GM18868 (cell line): ENCODE measurements around the gene CDH4.

Experiments used
- ATAC-seq: cut with Tn5 transposase; IDR thresholded peaks from one replicate; pipeline ENCODE4 v1.9.1; 2021; ENCODE audit warnings: mild to moderate bottlenecking, moderate library complexity; ENCODE audit not compliant: unreplicated experiment

CDH4 gene

GRCh38 chr20:61719691-61720347 lies 467.8 kb downstream of the CDH4 start:
- no peak for ATAC-seq

GRCh38 chr20:61720348-61720696 lies 468.3 kb downstream of the CDH4 start:
- no peak for ATAC-seq

GRCh38 chr20:61722146-61722678 lies 470.2 kb downstream of the CDH4 start:
- no peak for ATAC-seq

GRCh38 chr20:61723529-61724257 lies 471.6 kb downstream of the CDH4 start:
- no peak for ATAC-seq

GRCh38 chr20:61724376-61724775 lies 472.3 kb downstream of the CDH4 start:
- no peak for ATAC-seq

GRCh38 chr20:61725145-61725544 lies 473.1 kb downstream of the CDH4 start:
- no peak for ATAC-seq

- no peak for ATAC-seq
Observed at GRCh38 chr20:61725966-61726365, 473.9 kb downstream of the CDH4 start.

- ATAC-seq: no peak
Observed at GRCh38 chr20:61726979-61727378, 474.9 kb downstream of the CDH4 start.

- no peak for ATAC-seq
Observed at GRCh38 chr20:61727761-61728160, 475.7 kb downstream of the CDH4 start.

- no peak for ATAC-seq
Observed at GRCh38 chr20:61728326-61728725, 476.3 kb downstream of the CDH4 start.

GRCh38 chr20:61728786-61729770 lies 477.0 kb downstream of the CDH4 start:
- ATAC-seq: no peak

- ATAC-seq: no peak
Observed at GRCh38 chr20:61730631-61731362, 478.7 kb downstream of the CDH4 start.

GRCh38 chr20:61731363-61732181 lies 479.5 kb downstream of the CDH4 start:
- ATAC-seq: no peak

GRCh38 chr20:61732511-61733210 lies 480.6 kb downstream of the CDH4 start:
- ATAC-seq: no peak

GRCh38 chr20:61733216-61733615 lies 481.2 kb downstream of the CDH4 start:
- ATAC-seq: no peak

GRCh38 chr20:61733891-61734732 lies 482.1 kb downstream of the CDH4 start:
- no peak for ATAC-seq

- no peak for ATAC-seq
Observed at GRCh38 chr20:61734733-61735502, 482.9 kb downstream of the CDH4 start.

GRCh38 chr20:61735503-61735785 lies 483.4 kb downstream of the CDH4 start:
- no peak for ATAC-seq
